ENCODE measurements around the gene MARCHF5. TPM values are rescaled to one million over a fixed set of nuclear protein-coding genes. Genes with fewer than 3 reads are reported as not detected.

The MARCHF5 gene
- total RNA-seq, 4 donors from 2014 or later = 10.2 to 19.2 (median 14.1) TPM

- WGBS, 2 donors = 62 to 65% methylated on average over 4 of the region's 4 CpGs
- H3K4me3 ChIP-seq (ENCODE audit: low read depth, poor library complexity, severe bottlenecking) = no peak overlapping the region
- DNase-seq (ENCODE audit: low spot score in 2 of 2) = no peak
- TF ChIP-seq CTCF (IDR thresholded peaks at IDR 0.05) (no peak), POLR2A (IDR thresholded peaks at IDR 0.05) (no peak)
- intact Hi-C loops (cut with DNase I; ENCODE audit: low total_unique reads) = no loop called here
These were observed 63.6 kb downstream of the MARCHF5 start for GRCh38 chr10:92354587-92354986.

GRCh38 chr10:92356041-92356440 is 65.1 kb downstream of the MARCHF5 start:
- no peak for TF ChIP-seq CTCF (IDR thresholded peaks at IDR 0.05)
- TF ChIP-seq POLR2A (IDR thresholded peaks at IDR 0.05) = no peak
- intact Hi-C loops (cut with DNase I; ENCODE audit: low total_unique reads) = no loop called here
- H3K4me3 ChIP-seq (ENCODE audit: low read depth, poor library complexity, severe bottlenecking) = no peak overlapping the region
- WGBS, 2 donors = 86 to 90% methylated on average over 7 of the region's 7 CpGs
- no peak for DNase-seq (ENCODE audit: low spot score in 2 of 2)

GRCh38 chr10:92363498-92363897 is 72.5 kb downstream of the MARCHF5 start:
- TF ChIP-seq POLR2A (IDR thresholded peaks at IDR 0.05) (no peak), CTCF (IDR thresholded peaks at IDR 0.05) (no peak)

GRCh38 chr10:92366412-92367021 is 75.5 kb downstream of the MARCHF5 start:
- no peak for TF ChIP-seq CTCF (IDR thresholded peaks at IDR 0.05)
- no peak for TF ChIP-seq POLR2A (IDR thresholded peaks at IDR 0.05)

More at GRCh38 chr10:92363498-92363897, 72.5 kb downstream of the MARCHF5 start:
- WGBS, 2 donors = 92 to 94% methylated on average over 4 of the region's 4 CpGs
- no peak overlapping the region for H3K4me3 ChIP-seq (ENCODE audit: low read depth, poor library complexity, severe bottlenecking)
- no peak for DNase-seq (ENCODE audit: low spot score in 2 of 2)
- intact Hi-C loops (cut with DNase I; ENCODE audit: low total_unique reads) = no loop called here

GRCh38 chr10:92377962-92378361 is 87.0 kb downstream of the MARCHF5 start:
- intact Hi-C loops (cut with DNase I; ENCODE audit: low total_unique reads) = no loop called here
- WGBS, 2 donors = 67 to 71% methylated on average over 4 of the region's 4 CpGs
- no peak for DNase-seq (ENCODE audit: low spot score in 2 of 2)
- TF ChIP-seq POLR2A (IDR thresholded peaks at IDR 0.05) (no peak), CTCF (IDR thresholded peaks at IDR 0.05) (no peak)
- no peak overlapping the region for H3K4me3 ChIP-seq (ENCODE audit: low read depth, poor library complexity, severe bottlenecking)

More at GRCh38 chr10:92366412-92367021, 75.5 kb downstream of the MARCHF5 start:
- DNase-seq (ENCODE audit: low spot score in 2 of 2) = no peak
- WGBS, 2 donors = 66 to 79% methylated on average over 5 of the region's 5 CpGs
- intact Hi-C loops (cut with DNase I; ENCODE audit: low total_unique reads) = no loop called here
- H3K4me3 ChIP-seq (ENCODE audit: low read depth, poor library complexity, severe bottlenecking) = no peak overlapping the region

GRCh38 chr10:92381543-92381954 is 90.6 kb downstream of the MARCHF5 start:
- intact Hi-C loops (cut with DNase I; ENCODE audit: low total_unique reads) = no loop called here
- DNase-seq (ENCODE audit: low spot score in 2 of 2) = no peak
- WGBS, 2 donors = 51 to 54% methylated on average over 7 of the region's 7 CpGs
- TF ChIP-seq POLR2A (IDR thresholded peaks at IDR 0.05) = no peak
- TF ChIP-seq CTCF (IDR thresholded peaks at IDR 0.05) = no peak
- H3K4me3 ChIP-seq (ENCODE audit: low read depth, poor library complexity, severe bottlenecking) = no peak overlapping the region

Data from lower leg skin (tissue), 4 donors.